ENCODE measurements around the gene CX3CL1. TPM values are rescaled to one million over a fixed set of nuclear protein-coding genes. Genes with fewer than 3 reads are reported as not detected.

CX3CL1 gene
- total and polyA plus RNA-seq, 2 donors (not counting 3 experiments of a cell fraction or from before 2014, with no cell fraction given) = 2.0 to 2.3 TPM

- Histone ChIP-seq H4K20me1 (replicated peaks; ENCODE audit: control insufficient read depth, extremely low read depth, insufficient read depth, low read length) (no peaks in the 10 kb centered on the region), H3K4me3 (replicated peaks in 1 of 3; ENCODE audit: insufficient read depth in 1 of 3, low read depth in 1 of 3, low read length in 3 of 3) (no peak overlapping the region), H3K27me3 (ENCODE audit: control insufficient read depth in 2 of 2, insufficient read depth in 2 of 2, low read length in 2 of 2) (peaks cover 2% of the 10 kb centered on the region in 2 experiments), H3K36me3 (ENCODE audit: control insufficient read depth in 2 of 2, extremely low read depth in 1 of 2, insufficient read depth in 2 of 2, low read length in 2 of 2) (no peaks in the 10 kb centered on the region), H3K9me3 (replicated peaks; ENCODE audit: control insufficient read depth, insufficient read depth, low read length) (no peaks in the 10 kb centered on the region), H3K79me2 (ENCODE audit: control insufficient read depth, insufficient read depth, low read length) (no peaks in the 10 kb centered on the region), H3K4me1 (ENCODE audit: control insufficient read depth, extremely low read depth, insufficient read depth, low read length) (no peaks in the 10 kb centered on the region), H3K9me1 (replicated peaks; ENCODE audit: control insufficient read depth, extremely low read depth, insufficient read depth, low read length) (no peaks in the 10 kb centered on the region), H3K9ac (replicated peaks; ENCODE audit: extremely low read depth, insufficient read depth, low read length) (no peak overlapping the region), H3K27ac (ENCODE audit: insufficient read depth, low read depth, low read length) (no peak overlapping the region), H2AFZ (ENCODE audit: low read depth, low read length) (no peak overlapping the region), H3K4me2 (ENCODE audit: insufficient read depth, low read length) (no peak overlapping the region)
- no peak for DNase-seq (ENCODE audit: low read depth, low spot score)
- ChIA-PET POLR2A (no interaction called here), CTCF (interaction anchor here (1.1 kb wide), 1 partner anchor 40 kb away, joined by 3 read pairs; no protein-coding TSS in a partner anchor)
- dilution Hi-C loops (cut with MboI; ENCODE audit: extremely low pct_ligation_motif_present, low sequenced_read_pairs) = no loop called here
- no TSS peak for BruUV-seq (replicated peaks)
- intact Hi-C loops (cut with micrococcal nuclease) = no loop called here
- no peak for FAIRE-seq
- no peak for TF ChIP-seq POLR2A (IDR thresholded peaks at IDR 0.05; ENCODE audit: low read depth, low read length)
- no peak for TF ChIP-seq MYC (IDR thresholded peaks at IDR 0.05; ENCODE audit: low read depth, low read length)
- no peak for TF ChIP-seq MAX (IDR thresholded peaks at IDR 0.05; ENCODE audit: insufficient read depth, insufficient read length)
- no peak for TF ChIP-seq GATA2 (IDR thresholded peaks at IDR 0.05; ENCODE audit: insufficient read depth, insufficient read length, low read depth, low read length)
- no peak for TF ChIP-seq EZH2 (IDR thresholded peaks at IDR 0.05; ENCODE audit: borderline replicate concordance, low read depth, low read length, severe bottlenecking)
- no peak for TF ChIP-seq JUN (IDR thresholded peaks at IDR 0.05; ENCODE audit: borderline replicate concordance, insufficient read depth, insufficient read length, low read depth)
- TF ChIP-seq FOS (IDR thresholded peaks at IDR 0.05; ENCODE audit: borderline replicate concordance, insufficient read depth, low read length) = no peak
- TF ChIP-seq POLR2AphosphoS5 (IDR thresholded peaks at IDR 0.05; ENCODE audit: insufficient read depth, low read depth, low read length) = no peak
- TF ChIP-seq, protein P1, sequence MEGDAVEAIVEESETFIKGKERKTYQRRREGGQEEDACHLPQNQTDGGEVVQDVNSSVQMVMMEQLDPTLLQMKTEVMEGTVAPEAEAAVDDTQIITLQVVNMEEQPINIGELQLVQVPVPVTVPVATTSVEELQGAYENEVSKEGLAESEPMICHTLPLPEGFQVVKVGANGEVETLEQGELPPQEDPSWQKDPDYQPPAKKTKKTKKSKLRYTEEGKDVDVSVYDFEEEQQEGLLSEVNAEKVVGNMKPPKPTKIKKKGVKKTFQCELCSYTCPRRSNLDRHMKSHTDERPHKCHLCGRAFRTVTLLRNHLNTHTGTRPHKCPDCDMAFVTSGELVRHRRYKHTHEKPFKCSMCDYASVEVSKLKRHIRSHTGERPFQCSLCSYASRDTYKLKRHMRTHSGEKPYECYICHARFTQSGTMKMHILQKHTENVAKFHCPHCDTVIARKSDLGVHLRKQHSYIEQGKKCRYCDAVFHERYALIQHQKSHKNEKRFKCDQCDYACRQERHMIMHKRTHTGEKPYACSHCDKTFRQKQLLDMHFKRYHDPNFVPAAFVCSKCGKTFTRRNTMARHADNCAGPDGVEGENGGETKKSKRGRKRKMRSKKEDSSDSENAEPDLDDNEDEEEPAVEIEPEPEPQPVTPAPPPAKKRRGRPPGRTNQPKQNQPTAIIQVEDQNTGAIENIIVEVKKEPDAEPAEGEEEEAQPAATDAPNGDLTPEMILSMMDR (IDR thresholded peaks at IDR 0.05; ENCODE audit: extremely low read depth in 1 of 2, insufficient read depth in 1 of 2, low read depth in 1 of 2, low read length in 2 of 2) = no peak
Measured at GRCh38 chr16:57329718-57330327, 42.5 kb upstream of the CX3CL1 start.

Data from endothelial cell of umbilical vein (primary cell).